Astrocyte (in vitro differentiated cells and primary cell): ENCODE measurements around the gene IST1.

Experiments
- EZH2 ChIP-seq: IDR thresholded peaks from 2 replicates; pipeline ENCODE4 v1.6.1; 2012; ENCODE audit warnings: mild to moderate bottlenecking, low read length, inconsistent platforms; ENCODE audit not compliant: insufficient read depth
- TF ChIP-seq, protein P1 (sequence below): IDR thresholded peaks from 2 replicates; pipeline ENCODE4 v1.5.1; 2011; ENCODE audit warnings: low read depth, mild to moderate bottlenecking, inconsistent platforms, low read length, moderate library complexity; ENCODE audit not compliant: insufficient read depth

DNA sequence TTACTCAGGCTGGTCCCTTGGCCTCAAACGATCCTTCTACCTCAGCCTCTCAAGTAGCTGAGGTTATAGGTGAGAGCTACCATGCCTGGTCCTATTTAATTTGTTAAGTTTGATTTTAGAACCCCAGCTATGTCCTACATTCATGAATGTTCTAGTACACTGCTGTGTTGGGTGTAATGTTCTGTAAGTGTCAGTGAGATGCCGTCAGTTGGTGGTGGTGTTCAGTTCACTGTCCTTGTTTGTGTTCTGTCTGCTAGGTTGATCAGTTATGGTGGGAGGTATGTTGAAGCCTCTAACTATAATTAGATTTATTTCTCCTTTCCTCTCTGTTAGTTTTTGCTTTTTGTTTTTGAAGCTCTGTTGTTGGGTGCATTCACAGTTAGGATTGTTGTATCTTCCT lies 8.3 kb downstream of the IST1 start:
- TF ChIP-seq, protein P1, sequence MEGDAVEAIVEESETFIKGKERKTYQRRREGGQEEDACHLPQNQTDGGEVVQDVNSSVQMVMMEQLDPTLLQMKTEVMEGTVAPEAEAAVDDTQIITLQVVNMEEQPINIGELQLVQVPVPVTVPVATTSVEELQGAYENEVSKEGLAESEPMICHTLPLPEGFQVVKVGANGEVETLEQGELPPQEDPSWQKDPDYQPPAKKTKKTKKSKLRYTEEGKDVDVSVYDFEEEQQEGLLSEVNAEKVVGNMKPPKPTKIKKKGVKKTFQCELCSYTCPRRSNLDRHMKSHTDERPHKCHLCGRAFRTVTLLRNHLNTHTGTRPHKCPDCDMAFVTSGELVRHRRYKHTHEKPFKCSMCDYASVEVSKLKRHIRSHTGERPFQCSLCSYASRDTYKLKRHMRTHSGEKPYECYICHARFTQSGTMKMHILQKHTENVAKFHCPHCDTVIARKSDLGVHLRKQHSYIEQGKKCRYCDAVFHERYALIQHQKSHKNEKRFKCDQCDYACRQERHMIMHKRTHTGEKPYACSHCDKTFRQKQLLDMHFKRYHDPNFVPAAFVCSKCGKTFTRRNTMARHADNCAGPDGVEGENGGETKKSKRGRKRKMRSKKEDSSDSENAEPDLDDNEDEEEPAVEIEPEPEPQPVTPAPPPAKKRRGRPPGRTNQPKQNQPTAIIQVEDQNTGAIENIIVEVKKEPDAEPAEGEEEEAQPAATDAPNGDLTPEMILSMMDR = no peak
- no peak for TF ChIP-seq EZH2
